HG03520 (cell line): ENCODE data around the gene SLC40A1.

Source experiments
- ATAC-seq: cut with Tn5 transposase; IDR thresholded peaks from one replicate; pipeline ENCODE4 v1.9.1; 2021; ENCODE audit warnings: mild to moderate bottlenecking, moderate library complexity; ENCODE audit not compliant: unreplicated experiment

SLC40A1 gene

GRCh38 chr2:189543367-189543766 lies 37.2 kb downstream of the SLC40A1 start:
- no peak for ATAC-seq

GRCh38 chr2:189542145-189542882 lies 38.3 kb downstream of the SLC40A1 start:
- no peak for ATAC-seq

- no peak for ATAC-seq
Observed at GRCh38 chr2:189541591-189541990, 39.0 kb downstream of the SLC40A1 start.

GRCh38 chr2:189540551-189540950 lies 40.0 kb downstream of the SLC40A1 start:
- ATAC-seq = no peak

- ATAC-seq = no peak
Observed at GRCh38 chr2:189538402-189538801, 42.2 kb downstream of the SLC40A1 start.

- ATAC-seq = no peak
Observed at GRCh38 chr2:189536830-189537229, 43.8 kb downstream of the SLC40A1 start.

- ATAC-seq = no peak
Observed at GRCh38 chr2:189534854-189535832, 45.4 kb downstream of the SLC40A1 start.

GRCh38 chr2:189533288-189534035 lies 47.1 kb downstream of the SLC40A1 start:
- no peak for ATAC-seq

- ATAC-seq = no peak
Observed at GRCh38 chr2:189530965-189531637, 49.5 kb downstream of the SLC40A1 start.

- ATAC-seq = no peak
Observed at GRCh38 chr2:189528617-189529016, 52.0 kb downstream of the SLC40A1 start.

GRCh38 chr2:189527812-189528592 lies 52.6 kb downstream of the SLC40A1 start:
- ATAC-seq = no peak

- ATAC-seq = no peak
Observed at GRCh38 chr2:189527041-189527750, 53.4 kb downstream of the SLC40A1 start.

- ATAC-seq = no peak
Observed at GRCh38 chr2:189526241-189526640, 54.3 kb downstream of the SLC40A1 start.

- ATAC-seq = no peak
Observed at GRCh38 chr2:189524746-189525145, 55.8 kb downstream of the SLC40A1 start.

GRCh38 chr2:189522435-189523151 lies 58.0 kb downstream of the SLC40A1 start:
- no peak for ATAC-seq

- ATAC-seq = peak; percentile 65
Observed at GRCh38 chr2:189521699-189522434, 58.7 kb downstream of the SLC40A1 start.

GRCh38 chr2:189519631-189520387 lies 60.8 kb downstream of the SLC40A1 start:
- no peak for ATAC-seq
